Breast epithelium (tissue), 3 donors: ENCODE results near the gene PNP.

Experiments used
- CTCF ChIP-seq, 3 donors: fragments of 450-650 bp; IDR thresholded peaks; one replicate each; pipeline ENCODE4 v1.5.1; 2016 to 2017; ENCODE audit warnings: antibody characterized with exemption in 3 of 3, mild to moderate bottlenecking in 3 of 3, moderate library complexity in 3 of 3
- POLR2AphosphoS5 ChIP-seq, 3 donors: sonication (generic); formaldehyde crosslinking; IDR thresholded peaks; one replicate each; pipeline ENCODE4 v1.6.1; 2017; ENCODE audit warnings: antibody characterized with exemption in 3 of 3

- TF ChIP-seq CTCF (IDR thresholded peaks at IDR 0.05) (no peak), POLR2AphosphoS5 (IDR thresholded peaks at IDR 0.05) (no peak)
These were observed 21.4 kb downstream of the PNP start for GRCh38 chr14:20490563-20490962.
